WTC11 (cell line): Measurements from ENCODE around the gene TSPAN32. TPM values are rescaled to one million over a fixed set of nuclear protein-coding genes. Genes with fewer than 3 reads are reported as not detected.

ENCODE experiments used
- ATAC-seq: fragments of 200-7000 bp; cut with Tn5 transposase; 2 replicates; pipeline ENCODE4 v1.10.0; 2021; ENCODE audit warnings: mild to moderate bottlenecking, moderate library complexity
- CTCF ChIA-PET: fragments of 300-600 bp; sonication (Branson Sonifier 250); formaldehyde crosslinking; loops from one replicate; lab custom pipeline; 2021; ENCODE audit warnings: antibody characterized with exemption; lab: Charles Lee
- POLR2A ChIA-PET: fragments of 350-600 bp; sonication (Branson Sonifier 250); formaldehyde crosslinking; loops from one replicate; lab custom pipeline; 2021; ENCODE audit warnings: antibody characterized with exemption; lab: Charles Lee
- DNase-seq: peaks from one replicate; pipeline ENCODE4 v3.0.0; 2021; ENCODE audit warnings: low spot score
- H3K27ac Mint-ChIP-seq: 2 replicates; pipeline ENCODE4 v1.8.0; 2021; ENCODE audit warnings: mixed read lengths
- H3K27me3 Mint-ChIP-seq: 2 replicates; pipeline ENCODE4 v1.8.0; 2021; ENCODE audit warnings: low read depth, mild to moderate bottlenecking, moderate library complexity, mixed read lengths
- H3K36me3 Mint-ChIP-seq: 2 replicates; pipeline ENCODE4 v1.8.0; 2021; ENCODE audit warnings: mixed read lengths
- H3K4me1 Mint-ChIP-seq: 2 replicates; pipeline ENCODE4 v1.8.0; 2022; ENCODE audit warnings: mixed read lengths
- H3K4me3 Mint-ChIP-seq: 2 replicates; pipeline ENCODE4 v1.8.0; 2021; ENCODE audit warnings: mild to moderate bottlenecking, moderate library complexity, mixed read lengths
- H3K9me3 Mint-ChIP-seq: 2 replicates; pipeline ENCODE4 v1.8.0; 2021; ENCODE audit warnings: mixed read lengths
- AFF4 ChIP-seq: sonication (generic); formaldehyde crosslinking; IDR thresholded peaks from 2 replicates; pipeline ENCODE4 v1.8.1; 2023; ENCODE audit warnings: mild to moderate bottlenecking, missing genetic modification reagents, borderline replicate concordance
- ARID4B ChIP-seq: sonication (generic); formaldehyde crosslinking; IDR thresholded peaks from 2 replicates; pipeline ENCODE4 v1.8.0; 2023; ENCODE audit warnings: missing genetic modification reagents, mild to moderate bottlenecking, borderline replicate concordance
- ATF3 ChIP-seq: sonication (generic); formaldehyde crosslinking; conservative IDR thresholded peaks from 2 replicates; pipeline ENCODE4 v1.8.1; 2022; ENCODE audit warnings: mild to moderate bottlenecking, missing genetic modification reagents
- CBFB ChIP-seq: sonication (generic); formaldehyde crosslinking; IDR thresholded peaks from 2 replicates; pipeline ENCODE4 v1.8.1; 2022; ENCODE audit warnings: mild to moderate bottlenecking, low read depth, missing genetic modification reagents
- CREM ChIP-seq: sonication (generic); formaldehyde crosslinking; IDR thresholded peaks from 2 replicates; pipeline ENCODE4 v1.8.1; 2022; ENCODE audit warnings: mild to moderate bottlenecking, missing genetic modification reagents, moderate library complexity
- CTCF ChIP-seq: fragments of 200-600 bp; IDR thresholded peaks from 2 replicates; pipeline ENCODE4 v1.8.0; 2022; ENCODE audit warnings: antibody characterized with exemption
- ESRRA ChIP-seq: sonication (generic); formaldehyde crosslinking; IDR thresholded peaks from 2 replicates; pipeline ENCODE4 v1.8.1; 2022; ENCODE audit warnings: mild to moderate bottlenecking, missing genetic modification reagents, borderline replicate concordance
- ETV6 ChIP-seq: sonication (generic); formaldehyde crosslinking; IDR thresholded peaks from 2 replicates; pipeline ENCODE4 v1.8.1; 2022; ENCODE audit warnings: mild to moderate bottlenecking, missing genetic modification reagents
- FOXJ3 ChIP-seq: sonication (generic); formaldehyde crosslinking; IDR thresholded peaks from 2 replicates; pipeline ENCODE4 v1.9.0; 2021; ENCODE audit warnings: missing genetic modification reagents, mild to moderate bottlenecking, borderline replicate concordance
- GRHL2 ChIP-seq: fragments of 250-450 bp; sonication (Bioruptor Pico); IDR thresholded peaks from 2 replicates; pipeline ENCODE4 v1.8.0; 2022; ENCODE audit warnings: mild to moderate bottlenecking, moderate library complexity; ENCODE audit not compliant: insufficient replicate concordance, severe bottlenecking
- HMGXB4 ChIP-seq: sonication (generic); formaldehyde crosslinking; IDR thresholded peaks from 2 replicates; pipeline ENCODE4 v1.8.1; 2023; ENCODE audit warnings: mild to moderate bottlenecking, moderate library complexity, missing genetic modification reagents
- NFE2L1 ChIP-seq: sonication (generic); formaldehyde crosslinking; IDR thresholded peaks from 2 replicates; pipeline ENCODE4 v1.8.1; 2023; ENCODE audit warnings: missing genetic modification reagents
- NR1H2 ChIP-seq: sonication (generic); formaldehyde crosslinking; IDR thresholded peaks from 2 replicates; pipeline ENCODE4 v1.9.0; 2021; ENCODE audit warnings: mild to moderate bottlenecking, moderate library complexity, missing genetic modification reagents
- NR2C2 ChIP-seq: sonication (generic); formaldehyde crosslinking; IDR thresholded peaks from 2 replicates; pipeline ENCODE4 v1.8.0; 2022; ENCODE audit warnings: mild to moderate bottlenecking, missing genetic modification reagents
- NR3C1 ChIP-seq: sonication (generic); formaldehyde crosslinking; conservative IDR thresholded peaks from 2 replicates; pipeline ENCODE4 v1.8.1; 2023; ENCODE audit warnings: low read depth, mild to moderate bottlenecking, missing genetic modification reagents
- SMAD3 ChIP-seq: sonication (generic); formaldehyde crosslinking; IDR thresholded peaks from 2 replicates; pipeline ENCODE4 v1.8.0; 2022; ENCODE audit warnings: missing genetic modification reagents, mild to moderate bottlenecking, borderline replicate concordance
- SP1 ChIP-seq: sonication (generic); formaldehyde crosslinking; conservative IDR thresholded peaks from 2 replicates; pipeline ENCODE4 v1.8.1; 2022; ENCODE audit warnings: missing genetic modification reagents
- TP53 ChIP-seq: sonication (generic); formaldehyde crosslinking; IDR thresholded peaks from 2 replicates; pipeline ENCODE4 v1.8.1; 2023; ENCODE audit warnings: mild to moderate bottlenecking, missing genetic modification reagents
- ZNF121 ChIP-seq: sonication (generic); formaldehyde crosslinking; IDR thresholded peaks from 2 replicates; pipeline ENCODE4 v1.8.0; 2023; ENCODE audit warnings: missing genetic modification reagents
- ZNF138 ChIP-seq: sonication (generic); formaldehyde crosslinking; conservative IDR thresholded peaks from 2 replicates; pipeline ENCODE4 v1.8.1; 2022; ENCODE audit warnings: mild to moderate bottlenecking, moderate library complexity, missing genetic modification reagents
- ZNF232 ChIP-seq: sonication (generic); formaldehyde crosslinking; IDR thresholded peaks from 2 replicates; pipeline ENCODE4 v1.8.0; 2022; ENCODE audit warnings: mild to moderate bottlenecking, missing genetic modification reagents
- total RNA-seq: library from RNA; stranded (reverse); gene quantifications from 3 replicates; pipeline ENCODE4 v1.2.3, GENCODE V29; 2021
- TF ChIP-seq, protein P1 (sequence below): fragments of 250-450 bp; sonication (Bioruptor Pico); IDR thresholded peaks from 2 replicates; pipeline ENCODE4 v1.9.0; 2021; ENCODE audit warnings: mild to moderate bottlenecking

Gene TSPAN32
- total RNA-seq, 1 experiment from 2014 or later, result not detected

DNA sequence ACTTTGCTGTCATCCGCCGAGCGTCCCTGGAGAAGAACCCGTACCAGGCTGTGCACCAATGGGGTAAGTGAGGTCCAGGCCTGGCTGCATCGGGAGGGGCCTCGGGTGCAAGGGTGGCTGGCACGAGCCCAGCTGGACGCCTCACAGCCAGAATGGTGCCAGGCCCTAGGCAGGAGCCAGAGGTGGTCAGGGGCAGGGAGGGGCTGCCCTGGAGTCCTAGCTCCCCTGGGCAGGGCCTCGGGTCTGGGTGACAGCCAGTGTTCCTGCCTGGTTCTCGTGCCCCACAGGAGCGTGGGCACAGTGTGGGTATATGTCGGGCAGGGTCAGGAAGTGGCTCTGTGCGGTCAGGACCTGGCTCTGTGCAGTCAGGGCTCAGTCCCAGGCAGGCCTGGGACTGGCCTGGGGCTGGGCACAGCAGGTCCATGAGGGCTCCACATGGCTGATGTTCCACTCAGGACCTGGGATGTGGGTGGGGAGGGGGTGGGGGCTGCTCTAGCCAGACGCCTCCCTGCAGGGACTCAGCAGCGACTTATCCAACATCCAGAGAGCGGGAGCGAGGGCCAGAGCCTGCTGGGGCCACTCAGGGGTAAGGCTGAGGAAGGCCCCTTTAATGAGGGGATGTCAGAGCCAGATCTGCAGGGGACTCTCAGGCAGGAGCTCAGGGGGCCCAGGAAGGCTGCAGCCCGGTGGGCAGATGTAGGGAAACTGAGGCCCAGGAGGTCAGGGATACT lies 1.2 kb downstream of the TSPAN32 start (continued):
- TF ChIP-seq HMGXB4 (CRISPR knock-in tag) (no peak), GRHL2 (CRISPR knock-in tag) (no peak), ZNF138 (CRISPR knock-in tag) (no peak), CREM (no peak), SMAD3 (CRISPR knock-in tag) (no peak), NFE2L1 (no peak), NR2C2 (CRISPR knock-in tag) (no peak)

GRCh38 chr11:2303627-2304505 lies 2.1 kb downstream of the TSPAN32 start:
- Mint-ChIP-seq H3K4me3 (no peak overlapping the region), H3K9me3 (no peaks in the 10 kb centered on the region), H3K27me3 (no peaks in the 10 kb centered on the region), H3K36me3 (no peaks in the 10 kb centered on the region), H3K4me1 (peaks cover 4% of the 10 kb centered on the region), H3K27ac (no peak overlapping the region)
- ChIA-PET CTCF (interaction anchor here (1.0 to 11.0 kb wide), 25 partner anchors 9 to 588 kb away, joined by 3 to 398 read pairs (median 9); partner anchors contain the start of genes CD81 and TSSC4), POLR2A (interaction anchor here (1.1 to 1.4 kb wide), 2 partner anchors 74 to 117 kb away, joined by 3 to 4 read pairs; no protein-coding TSS in a partner anchor)
- ATAC-seq (no peak), DNase-seq (no peak)
- TF ChIP-seq NR3C1 (CRISPR knock-in tag) (no peak), ZNF121 (CRISPR knock-in tag) (no peak), NR2C2 (CRISPR knock-in tag) (no peak), FOXJ3 (no peak), SP1 (no peak), CTCF (no peak), ESRRA (CRISPR knock-in tag) (no peak), ARID4B (CRISPR knock-in tag) (no peak), NR1H2 (CRISPR knock-in tag) (no peak), ATF3 (CRISPR knock-in tag) (no peak), TP53 (CRISPR knock-in tag) (no peak), AFF4 (CRISPR knock-in tag) (no peak), ETV6 (CRISPR knock-in tag) (no peak), CBFB (CRISPR knock-in tag) (no peak), ZNF232 (CRISPR knock-in tag) (no peak)
- TF ChIP-seq, protein P1, sequence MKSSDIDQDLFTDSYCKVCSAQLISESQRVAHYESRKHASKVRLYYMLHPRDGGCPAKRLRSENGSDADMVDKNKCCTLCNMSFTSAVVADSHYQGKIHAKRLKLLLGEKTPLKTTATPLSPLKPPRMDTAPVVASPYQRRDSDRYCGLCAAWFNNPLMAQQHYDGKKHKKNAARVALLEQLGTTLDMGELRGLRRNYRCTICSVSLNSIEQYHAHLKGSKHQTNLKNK, result no peak
